NCI-H1092 treated with DMSO at 0.1 percent for 48 hours (cell line): ENCODE results near the gene MOB1A.

ENCODE experiments used
- DNase-seq: peaks from one replicate; lab custom pipeline; 2025; lab: John Stamatoyannopoulos, UW

MOB1A gene

GRCh38 chr2:74103763-74104162 is 74.9 kb downstream of the MOB1A start:
- no peak for DNase-seq
